B cell (primary cell): Measurements from ENCODE around the gene COA7. TPM values are rescaled to one million over a fixed set of nuclear protein-coding genes. Genes with fewer than 3 reads are reported as not detected.

Experiments used
- ATAC-seq: fragments of 200-7000 bp; cut with Tn5 transposase; one replicate; pipeline ENCODE4 v1.10.0; 2021; ENCODE audit warnings: low read depth, mild to moderate bottlenecking, moderate number of reproducible peaks, moderate library complexity
- CTCF ChIA-PET: fragments of 350-600 bp; sonication (Branson Sonifier 250); formaldehyde crosslinking; loops from one replicate; lab custom pipeline; 2021; ENCODE audit warnings: antibody characterized with exemption, inconsistent platforms; lab: Charles Lee
- POLR2A ChIA-PET: fragments of 350-600 bp; sonication (Branson Sonifier 250); formaldehyde crosslinking; loops from one replicate; lab custom pipeline; 2021; ENCODE audit warnings: antibody characterized with exemption; lab: Charles Lee
- DNase-seq: peaks from one replicate; pipeline ENCODE4 v3.0.0; 2013
- H2AFZ ChIP-seq: 2 replicates; pipeline ENCODE4 v1.6.1; 2012; ENCODE audit warnings: mild to moderate bottlenecking, low read depth, low read length; ENCODE audit not compliant: insufficient read depth, poor library complexity, severe bottlenecking
- H3K27ac ChIP-seq, 2 donors: 1 replicate in 1 of 2; 2 replicates in 1 of 2; pipeline ENCODE4 v1.5.1; 2012 to 2013; ENCODE audit warnings: low read length in 2 of 2, mild to moderate bottlenecking in 2 of 2, moderate library complexity in 1 of 2
- H3K27me3 ChIP-seq, 4 experiments: fragments of 200-600 bp in 1 of 4; sonication (generic) in 1 of 4; replicated peaks in 1 of 4; 1 replicate in 2 of 4; 2 replicates in 2 of 4; pipeline versions ENCODE4 v1.6.1 to v1.7.0; 2013 to 2016; ENCODE audit warnings: low read length in 3 of 4, mild to moderate bottlenecking in 2 of 4, mixed read lengths in 1 of 4, moderate library complexity in 1 of 4; ENCODE audit not compliant: insufficient read depth in 4 of 4, control insufficient read depth in 3 of 4; ENCODE audit errors: control extremely low read depth in 1 of 4
- H3K36me3 ChIP-seq, 2 experiments: replicated peaks in 1 of 2; 1 replicate in 1 of 2; 2 replicates in 1 of 2; pipeline versions ENCODE4 v1.6.1 to v1.7.1; 2013; ENCODE audit warnings: low read length in 1 of 2; ENCODE audit not compliant: insufficient read depth in 2 of 2, control insufficient read depth in 1 of 2; ENCODE audit errors: control extremely low read depth in 1 of 2, extremely low read depth in 1 of 2
- H3K4me1 ChIP-seq, 2 donors: fragments of 200-600 bp in 1 of 2; sonication (generic) in 1 of 2; 1 replicate in 1 of 2; 2 replicates in 1 of 2; pipeline versions ENCODE4 v1.5.1 to v1.6.1; 2013 to 2017; ENCODE audit warnings: low read length in 2 of 2; ENCODE audit not compliant: control insufficient read depth in 2 of 2, insufficient read depth in 2 of 2
- H3K4me2 ChIP-seq: replicated peaks from 2 replicates; pipeline ENCODE3; 2012; ENCODE audit warnings: mild to moderate bottlenecking, low read depth, low read length; ENCODE audit not compliant: poor library complexity, severe bottlenecking
- H3K4me3 ChIP-seq, 5 experiments: fragments of 200-600 bp in 1 of 5; sonication (generic) in 1 of 5; 1 replicate in 3 of 5; 2 replicates in 2 of 5; pipeline versions ENCODE4 v1.5.1 to v1.7.0; 2011 to 2016; ENCODE audit warnings: low read length in 4 of 5, mild to moderate bottlenecking in 4 of 5, low read depth in 2 of 5, control low read depth in 1 of 5, moderate library complexity in 1 of 5; ENCODE audit not compliant: insufficient read depth in 1 of 5; ENCODE audit errors: control extremely low read depth in 1 of 5, extremely low read depth in 1 of 5
- H3K79me2 ChIP-seq: fragments of 200-600 bp; sonication (generic); one replicate; pipeline ENCODE4 v1.6.0; 2016; ENCODE audit warnings: low read length; ENCODE audit not compliant: control insufficient read depth, insufficient read depth
- H3K9ac ChIP-seq: fragments of 200-600 bp; sonication (generic); 2 replicates; pipeline ENCODE4 v1.6.1; 2017; ENCODE audit warnings: mild to moderate bottlenecking, low read length, moderate library complexity
- H3K9me3 ChIP-seq, 3 donors: one replicate each; pipeline versions ENCODE4 v1.6.1 to v1.7.1; 2013; ENCODE audit warnings: low read length in 2 of 3; ENCODE audit not compliant: control insufficient read depth in 2 of 3, insufficient read depth in 1 of 3; ENCODE audit errors: control extremely low read depth in 1 of 3
- H4K20me1 ChIP-seq: 2 replicates; pipeline ENCODE4 v1.6.0; 2012; ENCODE audit warnings: mild to moderate bottlenecking, low read length; ENCODE audit not compliant: insufficient read depth, control insufficient read depth, poor library complexity, severe bottlenecking
- H3K27ac Mint-ChIP-seq: one replicate; pipeline ENCODE4 v1.8.0; 2021; ENCODE audit warnings: mixed read lengths
- H3K27me3 Mint-ChIP-seq: one replicate; pipeline ENCODE4 v1.8.0; 2021; ENCODE audit warnings: mixed read lengths
- H3K4me1 Mint-ChIP-seq: one replicate; pipeline ENCODE4 v1.8.0; 2021; ENCODE audit warnings: mixed read lengths
- H3K4me3 Mint-ChIP-seq: one replicate; pipeline ENCODE4 v1.8.0; 2021; ENCODE audit warnings: mixed read lengths
- H3K9me3 Mint-ChIP-seq: one replicate; pipeline ENCODE4 v1.8.0; 2022; ENCODE audit warnings: mixed read lengths; ENCODE audit not compliant: insufficient read depth
- EZH2 ChIP-seq: IDR thresholded peaks from 2 replicates; pipeline ENCODE4 v1.6.1; 2012; ENCODE audit warnings: borderline replicate concordance, low read depth, mild to moderate bottlenecking, moderate library complexity, low read length; ENCODE audit not compliant: insufficient read depth, poor library complexity, severe bottlenecking
- WGBS: methylation state at CpG from one replicate; pipeline ENCODE4 v1.1.5; 2013; ENCODE audit warnings: missing lambda C conversion rate; ENCODE audit not compliant: insufficient coverage; 5-methylcytosine and 5-hydroxymethylcytosine counted together
- intact Hi-C: fragments of 100-400 bp; cut with micrococcal nuclease; formaldehyde crosslinking; loops from one replicate; pipeline ENCODE4 v1.10.0; 2022
- polyA plus RNA-seq: library from polyadenylated mRNA; depleted of rRNA; stranded (reverse); fragments of >200 nt; gene quantifications from 2 replicates; pipeline ENCODE4 v1.2.3, GENCODE V29; 2012
- total RNA-seq, 2 donors: library from RNA; stranded (reverse); fragments of 120-200 nt in 1 of 2; gene quantifications; 1 replicate in 1 of 2; 2 replicates in 1 of 2; pipeline versions ENCODE4 v1.2.3 to v1.2.4, GENCODE V29; 2013 to 2022
- TF ChIP-seq, protein P1 (sequence below): fragments of 200-600 bp; IDR thresholded peaks from one replicate; pipeline ENCODE4 v1.8.0; 2022; ENCODE audit warnings: antibody characterized with exemption, mild to moderate bottlenecking

The COA7 gene
- total and polyA plus RNA-seq, 2 donors (not counting 1 experiment from before 2014, with no cell fraction given), result 1.3 to 11.3 TPM

DNA sequence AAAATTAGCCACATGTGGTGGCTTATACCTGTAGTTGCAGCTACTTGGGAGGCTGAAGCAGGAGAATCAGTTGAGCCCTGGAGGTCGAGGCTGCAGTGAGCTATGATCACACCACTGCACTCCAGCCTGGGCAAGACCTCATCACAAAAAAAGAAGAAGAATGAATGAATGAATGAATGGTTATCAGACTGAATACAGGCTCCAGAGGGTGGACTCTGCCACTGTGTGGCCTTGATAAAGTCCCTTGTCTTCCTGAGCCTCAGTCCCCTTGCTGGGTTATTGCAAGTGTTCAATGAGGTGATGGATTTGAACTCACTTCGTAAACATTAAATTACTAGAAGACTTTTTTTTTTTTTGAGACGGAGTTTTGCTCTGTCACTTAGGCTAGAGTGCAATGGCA lies 40.4 kb downstream of the COA7 start:
- TF ChIP-seq EZH2, result no peak
- intact Hi-C loops, result no loop called here
- Histone ChIP-seq H3K4me2 (no peak overlapping the region), H3K27ac (no peak overlapping the region), H3K36me3 (peaks cover 8 to 39% of the 10 kb centered on the region in 2 experiments), H2AFZ (no peak overlapping the region), H3K9me3 (peaks cover 0 to 3% (median 0%) of the 10 kb centered on the region in 3 donors), H3K4me1 (no peaks in the 10 kb centered on the region), H4K20me1 (no peaks in the 10 kb centered on the region), H3K9ac (no peak overlapping the region), H3K79me2 (peaks cover 3% of the 10 kb centered on the region), H3K4me3 (no peak overlapping the region), H3K27me3 (no peaks in the 10 kb centered on the region)
- no CpG with 5 or more reads among the region's 3 CpGs for WGBS
- DNase-seq, result no peak
- no peak for ATAC-seq
- ChIA-PET POLR2A (interaction anchor here (1.7 kb wide), 1 partner anchor 25 kb away, joined by 8 read pairs; the partner anchor contains the start of gene SHISAL2A), CTCF (interaction anchor here (0.7 to 3.3 kb wide), 4 partner anchors 8 to 104 kb away, joined by 3 to 10 read pairs (median 8); partner anchors contain the start of gene TUT4)
- Mint-ChIP-seq H3K27ac (no peak overlapping the region), H3K4me1 (peaks cover 30% of the 10 kb centered on the region), H3K9me3 (no peaks in the 10 kb centered on the region), H3K4me3 (no peak overlapping the region), H3K27me3 (no peaks in the 10 kb centered on the region)

DNA sequence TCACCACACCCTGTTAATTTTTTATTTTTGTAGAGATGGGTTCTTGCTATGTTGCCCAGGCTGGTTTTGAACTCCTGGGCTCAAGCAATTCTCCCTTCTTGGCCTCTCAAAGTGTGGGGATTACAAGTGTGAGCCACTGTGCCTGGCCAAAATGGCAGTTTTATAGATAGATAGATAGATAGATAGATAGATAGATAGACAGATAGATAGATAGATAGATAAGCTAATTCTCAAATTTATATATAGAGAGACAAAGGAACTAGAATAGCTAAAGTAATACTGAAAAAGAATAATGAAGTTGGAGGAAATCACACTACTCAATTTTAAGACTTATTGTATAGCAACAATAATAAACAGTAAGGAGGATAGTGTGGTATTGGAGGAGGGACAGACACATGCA lies 44.1 kb downstream of the COA7 start:
- H3K36me3 ChIP-seq, result peaks cover 7 to 40% of the 10 kb centered on the region in 2 experiments
- Mint-ChIP-seq H3K9me3 (no peaks in the 10 kb centered on the region), H3K4me1 (peaks cover 24% of the 10 kb centered on the region), H3K4me3 (no peak overlapping the region), H3K27ac (no peak overlapping the region), H3K27me3 (no peaks in the 10 kb centered on the region)
- H3K27me3 ChIP-seq, result no peaks in the 10 kb centered on the region
- no peak overlapping the region for H3K4me3 ChIP-seq
- DNase-seq (no peak), ATAC-seq (no peak)
- peak overlapping the region in 1 of 2 donors; percentile 19 for H3K27ac ChIP-seq
- no peaks in the 10 kb centered on the region for H4K20me1 ChIP-seq
- H3K9me3 ChIP-seq, result peaks cover 0 to 3% (median 0%) of the 10 kb centered on the region in 3 donors
- CTCF ChIA-PET, result interaction anchor here (1.2 to 1.5 kb wide), 2 partner anchors 12 to 14 kb away, joined by 3 to 4 read pairs; no protein-coding TSS in a partner anchor
- no peaks in the 10 kb centered on the region for H3K4me1 ChIP-seq
- POLR2A ChIA-PET, result no interaction called here
- TF ChIP-seq, protein P1, sequence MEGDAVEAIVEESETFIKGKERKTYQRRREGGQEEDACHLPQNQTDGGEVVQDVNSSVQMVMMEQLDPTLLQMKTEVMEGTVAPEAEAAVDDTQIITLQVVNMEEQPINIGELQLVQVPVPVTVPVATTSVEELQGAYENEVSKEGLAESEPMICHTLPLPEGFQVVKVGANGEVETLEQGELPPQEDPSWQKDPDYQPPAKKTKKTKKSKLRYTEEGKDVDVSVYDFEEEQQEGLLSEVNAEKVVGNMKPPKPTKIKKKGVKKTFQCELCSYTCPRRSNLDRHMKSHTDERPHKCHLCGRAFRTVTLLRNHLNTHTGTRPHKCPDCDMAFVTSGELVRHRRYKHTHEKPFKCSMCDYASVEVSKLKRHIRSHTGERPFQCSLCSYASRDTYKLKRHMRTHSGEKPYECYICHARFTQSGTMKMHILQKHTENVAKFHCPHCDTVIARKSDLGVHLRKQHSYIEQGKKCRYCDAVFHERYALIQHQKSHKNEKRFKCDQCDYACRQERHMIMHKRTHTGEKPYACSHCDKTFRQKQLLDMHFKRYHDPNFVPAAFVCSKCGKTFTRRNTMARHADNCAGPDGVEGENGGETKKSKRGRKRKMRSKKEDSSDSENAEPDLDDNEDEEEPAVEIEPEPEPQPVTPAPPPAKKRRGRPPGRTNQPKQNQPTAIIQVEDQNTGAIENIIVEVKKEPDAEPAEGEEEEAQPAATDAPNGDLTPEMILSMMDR, result no peak
- no peak for TF ChIP-seq EZH2
- intact Hi-C loops, result no loop called here
- no peak overlapping the region for H3K4me2 ChIP-seq
- H2AFZ ChIP-seq, result no peak overlapping the region
- H3K9ac ChIP-seq, result no peak overlapping the region
- peaks cover 13% of the 10 kb centered on the region for H3K79me2 ChIP-seq
